Nephron (organoid): Measurements from ENCODE around the gene ARMC12.

ENCODE experiments used
- H3K27ac Mint-ChIP-seq, 3 experiments: 2 replicates each; pipeline ENCODE4 v1.8.0; 2020; ENCODE audit warnings: mixed read lengths in 3 of 3, mild to moderate bottlenecking in 2 of 3, moderate library complexity in 1 of 3
- H3K27me3 Mint-ChIP-seq: 2 replicates; pipeline ENCODE4 v1.8.0; 2021; ENCODE audit warnings: low read depth, mild to moderate bottlenecking, moderate library complexity, mixed read lengths
- H3K36me3 Mint-ChIP-seq: 2 replicates; pipeline ENCODE4 v1.8.0; 2020; ENCODE audit warnings: low read depth, mixed read lengths
- H3K4me1 Mint-ChIP-seq: 2 replicates; pipeline ENCODE4 v1.8.0; 2020; ENCODE audit warnings: mixed read lengths
- H3K4me3 Mint-ChIP-seq, 3 experiments: 2 replicates each; pipeline ENCODE4 v1.8.0; 2020; ENCODE audit warnings: mild to moderate bottlenecking in 3 of 3, mixed read lengths in 3 of 3, moderate library complexity in 2 of 3
- H3K9me3 Mint-ChIP-seq: 2 replicates; pipeline ENCODE4 v1.8.0; 2020; ENCODE audit warnings: mixed read lengths
- CTCF ChIP-seq, 3 experiments: fragments of 200-600 bp; sonication (generic); IDR thresholded peaks; one replicate each; pipeline ENCODE4 v1.5.0; 2021; ENCODE audit warnings: antibody characterized with exemption in 3 of 3; ENCODE audit not compliant: unreplicated experiment in 3 of 3

ARMC12 gene

GRCh38 chr6:35754452-35755277 is 17.8 kb downstream of the ARMC12 start:
- Mint-ChIP-seq H3K4me3 (no peak overlapping the region), H3K4me1 (no peaks in the 10 kb centered on the region), H3K36me3 (no peaks in the 10 kb centered on the region), H3K27me3 (peaks cover 11% of the 10 kb centered on the region), H3K9me3 (no peaks in the 10 kb centered on the region), H3K27ac (no peak overlapping the region)
- no peak for TF ChIP-seq CTCF (IDR thresholded peaks at IDR 0.05; ENCODE audit: unreplicated experiment in 3 of 3)

- Mint-ChIP-seq H3K36me3 (no peaks in the 10 kb centered on the region), H3K4me3 (no peak overlapping the region), H3K27me3 (peaks cover 16% of the 10 kb centered on the region), H3K27ac (no peak overlapping the region), H3K4me1 (no peaks in the 10 kb centered on the region), H3K9me3 (no peaks in the 10 kb centered on the region)
- TF ChIP-seq CTCF (IDR thresholded peaks at IDR 0.05; ENCODE audit: unreplicated experiment in 3 of 3) = no peak
These were observed 18.6 kb downstream of the ARMC12 start for GRCh38 chr6:35755278-35755924.

- peak in 1 of 3 experiments; percentile 44 for TF ChIP-seq CTCF (IDR thresholded peaks at IDR 0.05; ENCODE audit: unreplicated experiment in 3 of 3)
- Mint-ChIP-seq H3K9me3 (no peaks in the 10 kb centered on the region), H3K27ac (no peak overlapping the region), H3K4me1 (no peaks in the 10 kb centered on the region), H3K4me3 (no peak overlapping the region), H3K27me3 (peaks cover 31% of the 10 kb centered on the region), H3K36me3 (no peaks in the 10 kb centered on the region)
These were observed 20.8 kb downstream of the ARMC12 start for GRCh38 chr6:35757456-35758123.

- H3K9me3 Mint-ChIP-seq = no peaks in the 10 kb centered on the region
- H3K27me3 Mint-ChIP-seq = peaks cover 49% of the 10 kb centered on the region
- no peak overlapping the region for H3K27ac Mint-ChIP-seq
- H3K36me3 Mint-ChIP-seq = no peaks in the 10 kb centered on the region
- no peak for TF ChIP-seq CTCF (IDR thresholded peaks at IDR 0.05; ENCODE audit: unreplicated experiment in 3 of 3)
- H3K4me1 Mint-ChIP-seq = peaks cover 7% of the 10 kb centered on the region
- no peak overlapping the region for H3K4me3 Mint-ChIP-seq
These were observed 22.6 kb downstream of the ARMC12 start for GRCh38 chr6:35759426-35759825.

GRCh38 chr6:35765739-35766138 is 28.9 kb downstream of the ARMC12 start:
- TF ChIP-seq CTCF (IDR thresholded peaks at IDR 0.05; ENCODE audit: unreplicated experiment in 3 of 3) = no peak
- Mint-ChIP-seq H3K4me1 (peaks cover 7% of the 10 kb centered on the region), H3K36me3 (no peaks in the 10 kb centered on the region), H3K27me3 (peaks cover 68% of the 10 kb centered on the region), H3K27ac (no peak overlapping the region), H3K9me3 (no peaks in the 10 kb centered on the region), H3K4me3 (no peak overlapping the region)
